NCI-H2029 (cell line): ENCODE data around the gene TMCC3.
"Not testable (repeated sequence)": the region's sequence is repeated elsewhere in the genome, so short reads cannot be mapped to it uniquely, and the experiment has no call there.

Experiments
- DNase-seq: peaks from one replicate; lab custom pipeline; 2025; lab: John Stamatoyannopoulos, UW

Gene TMCC3

GRCh38 chr12:94634717-94635116 is 15.6 kb downstream of the TMCC3 start:
- DNase-seq: no peak

GRCh38 chr12:94633401-94633800 is 17.0 kb downstream of the TMCC3 start:
- no peak for DNase-seq

- no peak for DNase-seq
These were observed 19.3 kb downstream of the TMCC3 start for GRCh38 chr12:94631058-94631457.

GRCh38 chr12:94628819-94629472 is 21.4 kb downstream of the TMCC3 start:
- no peak for DNase-seq

GRCh38 chr12:94628369-94628768 is 22.0 kb downstream of the TMCC3 start:
- DNase-seq: no peak

GRCh38 chr12:94625531-94625930 is 24.8 kb downstream of the TMCC3 start:
- DNase-seq: no peak

- DNase-seq: no peak
These were observed 27.0 kb downstream of the TMCC3 start for GRCh38 chr12:94623161-94623920.

GRCh38 chr12:94622475-94622874 is 27.9 kb downstream of the TMCC3 start:
- peak; percentile 19 for DNase-seq

- DNase-seq: peak; percentile 36
These were observed 28.5 kb downstream of the TMCC3 start for GRCh38 chr12:94621662-94622359.

- DNase-seq: no peak
These were observed 29.7 kb downstream of the TMCC3 start for GRCh38 chr12:94620621-94621020.

GRCh38 chr12:94618995-94619695 is 31.2 kb downstream of the TMCC3 start:
- no peak for DNase-seq

- no peak for DNase-seq
These were observed 33.3 kb downstream of the TMCC3 start for GRCh38 chr12:94617101-94617500.

- DNase-seq: no peak
These were observed 34.1 kb downstream of the TMCC3 start for GRCh38 chr12:94616203-94616729.

GRCh38 chr12:94615260-94616181 is 34.8 kb downstream of the TMCC3 start:
- DNase-seq: no peak

- no peak for DNase-seq
These were observed 36.1 kb downstream of the TMCC3 start for GRCh38 chr12:94614288-94614721.

- DNase-seq: peak; percentile 79
These were observed 40.4 kb downstream of the TMCC3 start for GRCh38 chr12:94609917-94610443.

GRCh38 chr12:94606810-94607209 is 43.5 kb downstream of the TMCC3 start:
- not testable (repeated sequence) for DNase-seq

GRCh38 chr12:94604366-94604698 is 46.0 kb downstream of the TMCC3 start:
- no peak for DNase-seq

GRCh38 chr12:94603434-94604365 is 46.7 kb downstream of the TMCC3 start:
- no peak for DNase-seq

- DNase-seq: no peak
These were observed 48.3 kb downstream of the TMCC3 start for GRCh38 chr12:94602024-94602423.
